ENCODE measurements around the gene TSPO.

- TF ChIP-seq CTCF (IDR thresholded peaks at IDR 0.05) = no peak
- TF ChIP-seq POLR2AphosphoS5 (IDR thresholded peaks at IDR 0.05) = no peak
- no peak for TF ChIP-seq POLR2A (IDR thresholded peaks at IDR 0.05)
- TF ChIP-seq EP300 (IDR thresholded peaks at IDR 0.05) = no peak
Measured at GRCh38 chr22:43173976-43174720, 22.8 kb downstream of the TSPO start.
